ENCODE measurements around the gene ARRDC5. TPM values are rescaled to one million over a fixed set of nuclear protein-coding genes. Genes with fewer than 3 reads are reported as not detected.
"Not testable (repeated sequence)": the region's sequence is repeated elsewhere in the genome, so short reads cannot be mapped to it uniquely, and the experiment has no call there.

The ARRDC5 gene
- total RNA-seq, 2 experiments from 2014 or later: 0.55 to 0.81 TPM

- POLR2A ChIA-PET: not testable (repeated sequence)
Observed at GRCh38 chr19:4884993-4885392, 17.7 kb downstream of the ARRDC5 start.

GRCh38 chr19:4882874-4883273 is 19.8 kb downstream of the ARRDC5 start:
- ChIA-PET POLR2A (interaction anchor here (0.6 kb wide), 1 partner anchor 275 kb away, joined by 4 read pairs; no protein-coding TSS in a partner anchor), CTCF (interaction anchor here (1.0 kb wide), 1 partner anchor 9 kb away, joined by 3 read pairs; no protein-coding TSS in a partner anchor)
- not testable (repeated sequence) for H3K4me1 Mint-ChIP-seq (ENCODE audit: low read depth); H3K27ac Mint-ChIP-seq; H3K36me3 Mint-ChIP-seq (ENCODE audit: low read depth); DNase-seq; H3K9me3 Mint-ChIP-seq (ENCODE audit: insufficient read depth); H3K27me3 Mint-ChIP-seq (ENCODE audit: low read depth); ATAC-seq; H3K4me3 Mint-ChIP-seq

More at GRCh38 chr19:4884993-4885392, 17.7 kb downstream of the ARRDC5 start:
- H3K9me3 Mint-ChIP-seq (ENCODE audit: insufficient read depth); H3K27me3 Mint-ChIP-seq (ENCODE audit: low read depth); H3K27ac Mint-ChIP-seq; ATAC-seq; H3K4me3 Mint-ChIP-seq; CTCF ChIA-PET; H3K4me1 Mint-ChIP-seq (ENCODE audit: low read depth); H3K36me3 Mint-ChIP-seq (ENCODE audit: low read depth); DNase-seq: not testable (repeated sequence)

GRCh38 chr19:4879041-4879440 is 23.7 kb downstream of the ARRDC5 start:
- POLR2A ChIA-PET: interaction anchor here (0.7 kb wide), 1 partner anchor 109 kb away, joined by 3 read pairs; no protein-coding TSS in a partner anchor
- H3K27ac Mint-ChIP-seq: no peak overlapping the region

DNA sequence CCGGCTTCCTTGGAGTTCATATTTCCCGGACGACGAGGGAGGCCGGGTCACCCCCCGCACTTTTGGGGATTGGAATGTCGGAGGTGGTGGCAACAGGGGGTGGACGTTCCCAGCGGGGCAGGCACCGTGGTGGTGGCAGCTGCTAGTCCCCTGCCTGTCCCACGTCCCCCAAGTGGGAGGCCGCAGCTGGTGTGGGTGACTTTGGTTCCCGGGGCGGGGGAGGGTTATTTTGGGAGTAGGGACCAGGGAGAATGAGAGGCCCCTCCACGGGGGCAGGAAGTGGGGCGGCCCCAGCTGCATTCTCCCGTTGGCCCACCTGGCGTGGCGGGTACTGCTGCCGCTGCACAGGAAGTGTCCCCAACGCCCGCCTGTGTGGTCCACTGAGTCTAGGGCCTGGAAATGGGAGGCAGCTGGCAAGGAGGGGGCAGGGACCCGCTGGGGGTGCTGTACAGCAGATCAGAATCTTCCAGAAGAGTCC is 24.2 kb downstream of the ARRDC5 start:
- ATAC-seq (no peak), DNase-seq (no peak)
- CTCF ChIA-PET: no interaction called here
- POLR2A ChIA-PET: no interaction called here
- Mint-ChIP-seq H3K27me3 (ENCODE audit: low read depth) (peaks cover 5% of the 10 kb centered on the region), H3K27ac (no peak overlapping the region), H3K36me3 (ENCODE audit: low read depth) (no peaks in the 10 kb centered on the region), H3K4me1 (ENCODE audit: low read depth) (peaks cover 9% of the 10 kb centered on the region), H3K9me3 (ENCODE audit: insufficient read depth) (no peaks in the 10 kb centered on the region), H3K4me3 (no peak overlapping the region)

More at GRCh38 chr19:4879041-4879440, 23.7 kb downstream of the ARRDC5 start:
- H3K4me1 Mint-ChIP-seq (ENCODE audit: low read depth): peaks cover 6% of the 10 kb centered on the region
- H3K4me3 Mint-ChIP-seq: no peak overlapping the region
- ATAC-seq: no peak
- H3K9me3 Mint-ChIP-seq (ENCODE audit: insufficient read depth): no peaks in the 10 kb centered on the region
- no peaks in the 10 kb centered on the region for H3K36me3 Mint-ChIP-seq (ENCODE audit: low read depth)
- DNase-seq: no peak
- CTCF ChIA-PET: no interaction called here
- H3K27me3 Mint-ChIP-seq (ENCODE audit: low read depth): peaks cover under 1% of the 10 kb centered on the region

DNA sequence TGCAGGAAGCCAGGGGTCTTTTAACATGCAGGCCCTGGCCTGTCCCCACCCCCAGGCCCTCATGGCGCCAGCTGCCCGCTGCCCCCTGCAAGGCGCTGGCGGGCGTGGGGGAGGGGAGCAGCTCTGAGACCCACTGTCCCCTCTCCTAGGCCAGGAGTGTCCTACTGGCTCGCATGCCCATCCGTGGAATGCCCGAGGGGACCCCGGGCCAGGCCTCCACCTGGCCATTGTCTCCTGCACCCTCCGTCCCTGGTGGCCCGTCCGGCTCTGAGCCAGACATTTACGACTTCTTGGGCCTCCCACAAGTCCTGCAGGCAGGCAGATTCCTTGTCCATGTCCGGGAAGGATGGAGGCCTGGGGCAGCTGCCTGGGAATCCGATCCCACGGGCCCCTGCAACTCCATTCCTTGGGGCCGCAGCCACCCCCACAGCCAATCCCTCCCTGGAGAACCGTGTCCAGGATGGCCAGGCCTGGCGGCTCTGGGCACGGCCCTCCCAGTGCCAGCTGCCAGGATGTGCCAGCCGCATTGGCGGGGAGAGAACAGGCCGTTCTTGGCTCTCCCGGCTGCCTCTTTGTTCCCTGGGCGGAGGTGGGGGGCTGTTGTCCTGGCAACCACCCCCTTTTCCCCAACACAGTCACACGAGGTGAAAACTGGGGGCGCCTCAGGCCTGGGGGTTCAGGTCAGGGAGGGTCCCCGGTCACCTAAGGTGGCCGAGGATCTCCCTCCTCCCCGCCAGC is 24.8 kb downstream of the ARRDC5 start:
- ATAC-seq (no peak), DNase-seq (no peak)
- ChIA-PET CTCF (no interaction called here), POLR2A (no interaction called here)
- Mint-ChIP-seq H3K27ac (no peak overlapping the region), H3K9me3 (ENCODE audit: insufficient read depth) (no peaks in the 10 kb centered on the region), H3K27me3 (ENCODE audit: low read depth) (peaks cover 5% of the 10 kb centered on the region), H3K36me3 (ENCODE audit: low read depth) (no peaks in the 10 kb centered on the region), H3K4me3 (no peak overlapping the region), H3K4me1 (ENCODE audit: low read depth) (peaks cover 9% of the 10 kb centered on the region)

DNA sequence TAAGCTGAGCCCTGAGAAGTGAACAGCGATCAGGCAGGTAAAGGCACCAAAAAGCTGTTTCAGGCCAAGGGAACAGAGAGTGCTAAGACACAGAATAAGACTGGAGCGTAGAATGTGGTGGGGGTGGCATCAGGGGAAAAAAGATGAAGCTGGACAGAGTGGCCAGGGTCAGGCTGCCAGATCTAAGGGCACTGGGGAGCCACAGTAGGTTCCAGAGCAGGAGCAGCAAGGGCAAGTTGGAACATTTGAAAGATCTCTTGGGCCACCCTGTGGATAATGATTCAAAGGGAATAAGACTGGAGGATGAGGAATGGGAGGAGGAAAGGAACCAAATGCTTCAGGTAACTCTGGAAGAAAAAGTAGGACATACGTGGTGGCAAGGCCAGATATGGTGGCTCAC is 28.8 kb downstream of the ARRDC5 start:
- ATAC-seq (no peak), DNase-seq (no peak)
- CTCF ChIA-PET: interaction anchor here (1.0 to 8.6 kb wide), 5 partner anchors 9 to 157 kb away, joined by 3 to 165 read pairs (median 4); no protein-coding TSS in a partner anchor
- Mint-ChIP-seq H3K27me3 (ENCODE audit: low read depth) (peaks cover 8% of the 10 kb centered on the region), H3K36me3 (ENCODE audit: low read depth) (no peaks in the 10 kb centered on the region), H3K27ac (no peak overlapping the region), H3K4me3 (no peak overlapping the region), H3K4me1 (ENCODE audit: low read depth) (peaks cover 24% of the 10 kb centered on the region), H3K9me3 (ENCODE audit: insufficient read depth) (no peaks in the 10 kb centered on the region)
- POLR2A ChIA-PET: interaction anchor here (2.0 kb wide), 1 partner anchor 38 kb away, joined by 9 read pairs; no protein-coding TSS in a partner anchor

- ATAC-seq: no peak
- ChIA-PET CTCF (interaction anchor here (1.4 to 8.6 kb wide), 5 partner anchors 30 to 159 kb away, joined by 3 to 165 read pairs (median 15); no protein-coding TSS in a partner anchor), POLR2A (no interaction called here)
- peaks cover 8% of the 10 kb centered on the region for H3K27me3 Mint-ChIP-seq (ENCODE audit: low read depth)
- no peak overlapping the region for H3K4me3 Mint-ChIP-seq
- H3K4me1 Mint-ChIP-seq (ENCODE audit: low read depth): peaks cover 25% of the 10 kb centered on the region
- no peak for DNase-seq
- H3K36me3 Mint-ChIP-seq (ENCODE audit: low read depth): no peaks in the 10 kb centered on the region
- H3K9me3 Mint-ChIP-seq (ENCODE audit: insufficient read depth): no peaks in the 10 kb centered on the region
- H3K27ac Mint-ChIP-seq: no peak overlapping the region
Observed at GRCh38 chr19:4871711-4872110, 31.0 kb downstream of the ARRDC5 start.

- peaks cover 8% of the 10 kb centered on the region for H3K27me3 Mint-ChIP-seq (ENCODE audit: low read depth)
- DNase-seq (peak; percentile 43), ATAC-seq (no peak)
- H3K9me3 Mint-ChIP-seq (ENCODE audit: insufficient read depth): no peaks in the 10 kb centered on the region
- H3K27ac Mint-ChIP-seq: no peak overlapping the region
- peaks cover 29% of the 10 kb centered on the region for H3K4me1 Mint-ChIP-seq (ENCODE audit: low read depth)
- POLR2A ChIA-PET: no interaction called here
- CTCF ChIA-PET: interaction anchor here (0.7 to 8.6 kb wide), 4 partner anchors 15 to 160 kb away, joined by 3 to 165 read pairs (median 10); no protein-coding TSS in a partner anchor
- H3K4me3 Mint-ChIP-seq: no peak overlapping the region
- H3K36me3 Mint-ChIP-seq (ENCODE audit: low read depth): no peaks in the 10 kb centered on the region
Observed at GRCh38 chr19:4870025-4870700, 32.5 kb downstream of the ARRDC5 start.

DNA sequence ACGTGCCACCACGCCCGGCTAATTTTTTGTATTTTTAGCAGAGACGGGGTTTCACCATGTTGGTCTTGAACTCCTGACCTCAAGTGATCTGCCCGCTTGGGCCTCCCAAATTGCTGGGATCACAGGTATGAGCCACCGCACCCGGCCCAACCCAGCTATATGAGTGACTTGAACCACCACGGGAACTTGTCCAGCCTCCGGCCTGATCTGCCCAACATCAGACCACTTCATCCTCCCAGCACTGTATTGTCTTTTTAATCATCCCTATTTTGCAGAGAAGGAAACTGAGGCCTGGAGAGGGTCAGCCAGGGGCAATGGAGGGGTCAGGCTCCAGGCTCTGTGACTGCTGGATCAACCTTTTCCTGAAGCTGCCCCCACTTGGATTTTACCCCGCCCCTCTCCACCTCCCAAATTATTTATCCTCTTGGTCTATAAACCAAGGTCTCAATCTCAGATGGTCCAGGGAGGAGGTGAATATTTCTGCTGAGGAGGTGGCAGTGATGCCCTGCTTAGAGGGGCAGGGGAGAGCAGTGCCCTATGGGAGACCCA is 34.3 kb downstream of the ARRDC5 start:
- Mint-ChIP-seq H3K27me3 (ENCODE audit: low read depth) (peaks cover 2% of the 10 kb centered on the region), H3K36me3 (ENCODE audit: low read depth) (no peaks in the 10 kb centered on the region), H3K9me3 (ENCODE audit: insufficient read depth) (no peaks in the 10 kb centered on the region), H3K4me1 (ENCODE audit: low read depth) (peaks cover 28% of the 10 kb centered on the region), H3K27ac (peak overlapping the region; percentile 68), H3K4me3 (peak overlapping the region; percentile 79)
- ChIA-PET POLR2A (interaction anchor here (0.7 to 1.3 kb wide), 2 partner anchors 47 to 61 kb away, joined by 3 to 4 read pairs; no protein-coding TSS in a partner anchor), CTCF (interaction anchor here (0.9 to 8.6 kb wide), 4 partner anchors 17 to 78 kb away, joined by 3 to 165 read pairs (median 3); no protein-coding TSS in a partner anchor)
- DNase-seq: no peak
- no peak for ATAC-seq

- POLR2A ChIA-PET: interaction anchor here (0.6 to 1.3 kb wide), 6 partner anchors 44 to 1595 kb away, joined by 3 to 6 read pairs (median 4); partner anchors contain the start of gene FEM1A
- DNase-seq (peak; percentile 94), ATAC-seq (peak; percentile 91)
- Mint-ChIP-seq H3K27me3 (ENCODE audit: low read depth) (peaks cover 2% of the 10 kb centered on the region), H3K36me3 (ENCODE audit: low read depth) (no peaks in the 10 kb centered on the region), H3K27ac (peak within 1 kb of the TSS; percentile 68), H3K9me3 (ENCODE audit: insufficient read depth) (no peaks in the 10 kb centered on the region), H3K4me3 (peak within 1 kb of the TSS; percentile 79), H3K4me1 (ENCODE audit: low read depth) (peaks cover 26% of the 10 kb centered on the region)
- CTCF ChIA-PET: interaction anchor here (1.0 to 8.6 kb wide), 7 partner anchors 16 to 163 kb away, joined by 3 to 165 read pairs (median 4); no protein-coding TSS in a partner anchor
Observed at GRCh38 chr19:4867534-4868285, 35.0 kb downstream of the ARRDC5 start, which contains the start of gene PLIN3. Gene PLIN3, minus strand, starts transcription at chr19:4867667. Its CDS starts 6,273 bp downstream, at chr19:4861394.
